Measurements from ENCODE around the gene POU3F1.

GRCh38 chr1:38075191-38075590, 28.6 kb upstream of the POU3F1 start:
- TF ChIP-seq, protein P1, sequence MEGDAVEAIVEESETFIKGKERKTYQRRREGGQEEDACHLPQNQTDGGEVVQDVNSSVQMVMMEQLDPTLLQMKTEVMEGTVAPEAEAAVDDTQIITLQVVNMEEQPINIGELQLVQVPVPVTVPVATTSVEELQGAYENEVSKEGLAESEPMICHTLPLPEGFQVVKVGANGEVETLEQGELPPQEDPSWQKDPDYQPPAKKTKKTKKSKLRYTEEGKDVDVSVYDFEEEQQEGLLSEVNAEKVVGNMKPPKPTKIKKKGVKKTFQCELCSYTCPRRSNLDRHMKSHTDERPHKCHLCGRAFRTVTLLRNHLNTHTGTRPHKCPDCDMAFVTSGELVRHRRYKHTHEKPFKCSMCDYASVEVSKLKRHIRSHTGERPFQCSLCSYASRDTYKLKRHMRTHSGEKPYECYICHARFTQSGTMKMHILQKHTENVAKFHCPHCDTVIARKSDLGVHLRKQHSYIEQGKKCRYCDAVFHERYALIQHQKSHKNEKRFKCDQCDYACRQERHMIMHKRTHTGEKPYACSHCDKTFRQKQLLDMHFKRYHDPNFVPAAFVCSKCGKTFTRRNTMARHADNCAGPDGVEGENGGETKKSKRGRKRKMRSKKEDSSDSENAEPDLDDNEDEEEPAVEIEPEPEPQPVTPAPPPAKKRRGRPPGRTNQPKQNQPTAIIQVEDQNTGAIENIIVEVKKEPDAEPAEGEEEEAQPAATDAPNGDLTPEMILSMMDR (conservative IDR thresholded peaks at IDR 0.05; ENCODE audit: low read depth, low read length): no peak
- no peak for TF ChIP-seq EZH2 (IDR thresholded peaks at IDR 0.05; ENCODE audit: low read length, unreplicated experiment)
- no peak for TF ChIP-seq EZH2phosphoT487 (IDR thresholded peaks at IDR 0.05; ENCODE audit: borderline replicate concordance, low read length)
